Keratinocyte (primary cell): ENCODE results near the gene IFNA4.
"Not testable (repeated sequence)": the region's sequence is repeated elsewhere in the genome, so short reads cannot be mapped to it uniquely, and the experiment has no call there.

Source experiments
- EZH2 ChIP-seq: IDR thresholded peaks from one replicate; pipeline ENCODE4 v1.6.1; 2012; ENCODE audit warnings: inconsistent platforms, mild to moderate bottlenecking, low read length, moderate library complexity
- TF ChIP-seq, protein P1 (sequence below), 3 experiments: IDR thresholded peaks in 1 of 3; conservative IDR thresholded peaks in 1 of 3; optimal IDR thresholded peaks in 1 of 3; 2 replicates in 2 of 3; 3 replicates in 1 of 3; pipeline versions ENCODE3 to v1.5.1; 2011; ENCODE audit warnings: low read length in 3 of 3, mild to moderate bottlenecking in 3 of 3, moderate library complexity in 2 of 3, control low read depth in 1 of 3, inconsistent platforms in 1 of 3; ENCODE audit not compliant: insufficient read depth in 2 of 3; ENCODE audit errors: extremely low read depth in 1 of 3

- TF ChIP-seq, protein P1, sequence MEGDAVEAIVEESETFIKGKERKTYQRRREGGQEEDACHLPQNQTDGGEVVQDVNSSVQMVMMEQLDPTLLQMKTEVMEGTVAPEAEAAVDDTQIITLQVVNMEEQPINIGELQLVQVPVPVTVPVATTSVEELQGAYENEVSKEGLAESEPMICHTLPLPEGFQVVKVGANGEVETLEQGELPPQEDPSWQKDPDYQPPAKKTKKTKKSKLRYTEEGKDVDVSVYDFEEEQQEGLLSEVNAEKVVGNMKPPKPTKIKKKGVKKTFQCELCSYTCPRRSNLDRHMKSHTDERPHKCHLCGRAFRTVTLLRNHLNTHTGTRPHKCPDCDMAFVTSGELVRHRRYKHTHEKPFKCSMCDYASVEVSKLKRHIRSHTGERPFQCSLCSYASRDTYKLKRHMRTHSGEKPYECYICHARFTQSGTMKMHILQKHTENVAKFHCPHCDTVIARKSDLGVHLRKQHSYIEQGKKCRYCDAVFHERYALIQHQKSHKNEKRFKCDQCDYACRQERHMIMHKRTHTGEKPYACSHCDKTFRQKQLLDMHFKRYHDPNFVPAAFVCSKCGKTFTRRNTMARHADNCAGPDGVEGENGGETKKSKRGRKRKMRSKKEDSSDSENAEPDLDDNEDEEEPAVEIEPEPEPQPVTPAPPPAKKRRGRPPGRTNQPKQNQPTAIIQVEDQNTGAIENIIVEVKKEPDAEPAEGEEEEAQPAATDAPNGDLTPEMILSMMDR (optimal IDR thresholded peaks at IDR 0.05 in 1 of 3, IDR thresholded peaks at IDR 0.05 in 1 of 3, conservative IDR thresholded peaks at IDR 0.05 in 1 of 3; ENCODE audit: extremely low read depth in 1 of 3, insufficient read depth in 2 of 3, low read length in 3 of 3), result not testable (repeated sequence)
- not testable (repeated sequence) for TF ChIP-seq EZH2
These were observed 49.0 kb upstream of the IFNA4 start for GRCh38 chr9:21236360-21236714.
